ENCODE data around the gene ANTKMT.

The ANTKMT gene

GRCh38 chr16:715477-716199, 5.3 kb upstream of the ANTKMT start:
- DNase-seq = no peak

GRCh38 chr16:716200-716568, 4.8 kb upstream of the ANTKMT start:
- DNase-seq = no peak

- DNase-seq = no peak
Observed at GRCh38 chr16:716768-717325, 4.1 kb upstream of the ANTKMT start.

GRCh38 chr16:717450-718245, 3.3 kb upstream of the ANTKMT start:
- DNase-seq = no peak

- DNase-seq = no peak
Observed at GRCh38 chr16:718389-718788, 2.6 kb upstream of the ANTKMT start.

- DNase-seq = no peak
Observed at GRCh38 chr16:718922-719321, 2.0 kb upstream of the ANTKMT start.

GRCh38 chr16:719815-720446, 1.0 kb upstream of the ANTKMT start:
- DNase-seq = no peak

GRCh38 chr16:720447-720989, 428 bp upstream of the ANTKMT start:
- no peak for DNase-seq

GRCh38 chr16:721765-722540, 1.0 kb downstream of the ANTKMT start:
- no peak for DNase-seq

- no peak for DNase-seq
Observed at GRCh38 chr16:722835-723633, 2.1 kb downstream of the ANTKMT start.

- DNase-seq = no peak
Observed at GRCh38 chr16:723695-724094, 2.7 kb downstream of the ANTKMT start.

GRCh38 chr16:724188-725040, 3.5 kb downstream of the ANTKMT start:
- DNase-seq = no peak

- DNase-seq = no peak
Observed at GRCh38 chr16:725041-725376, 4.1 kb downstream of the ANTKMT start.

GRCh38 chr16:725463-726187, 4.7 kb downstream of the ANTKMT start:
- DNase-seq = no peak

- DNase-seq = no peak
Observed at GRCh38 chr16:726188-726437, 5.2 kb downstream of the ANTKMT start.

- no peak for DNase-seq
Observed at GRCh38 chr16:726438-727290, 5.7 kb downstream of the ANTKMT start, which contains the start of the genes CCDC78 and HAGHL. Gene CCDC78, minus strand, starts transcription at chr16:726443. Its CDS starts 76 bp downstream, at chr16:726367. Gene HAGHL, plus strand, starts transcription at chr16:727106. Its CDS starts 404 bp downstream, at chr16:727510.

- DNase-seq = no peak
Observed at GRCh38 chr16:727291-727977, 6.5 kb downstream of the ANTKMT start.

- no peak for DNase-seq
Observed at GRCh38 chr16:728131-728889, 7.4 kb downstream of the ANTKMT start.
